HG03571 (cell line): ENCODE results near the gene NXF3.
"Not testable (repeated sequence)": the region's sequence is repeated elsewhere in the genome, so short reads cannot be mapped to it uniquely, and the experiment has no call there.

Experiments used
- ATAC-seq: cut with Tn5 transposase; IDR thresholded peaks from one replicate; pipeline ENCODE4 v1.9.1; 2021; ENCODE audit not compliant: unreplicated experiment

NXF3 gene, protein sequence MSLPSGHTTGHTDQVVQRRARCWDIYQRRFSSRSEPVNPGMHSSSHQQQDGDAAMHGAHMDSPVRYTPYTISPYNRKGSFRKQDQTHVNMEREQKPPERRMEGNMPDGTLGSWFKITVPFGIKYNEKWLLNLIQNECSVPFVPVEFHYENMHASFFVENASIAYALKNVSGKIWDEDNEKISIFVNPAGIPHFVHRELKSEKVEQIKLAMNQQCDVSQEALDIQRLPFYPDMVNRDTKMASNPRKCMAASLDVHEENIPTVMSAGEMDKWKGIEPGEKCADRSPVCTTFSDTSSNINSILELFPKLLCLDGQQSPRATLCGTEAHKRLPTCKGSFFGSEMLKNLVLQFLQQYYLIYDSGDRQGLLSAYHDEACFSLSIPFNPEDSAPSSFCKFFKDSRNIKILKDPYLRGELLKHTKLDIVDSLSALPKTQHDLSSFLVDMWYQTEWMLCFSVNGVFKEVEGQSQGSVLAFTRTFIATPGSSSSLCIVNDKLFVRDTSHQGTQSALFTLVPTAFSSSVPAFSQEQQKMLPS

DNA sequence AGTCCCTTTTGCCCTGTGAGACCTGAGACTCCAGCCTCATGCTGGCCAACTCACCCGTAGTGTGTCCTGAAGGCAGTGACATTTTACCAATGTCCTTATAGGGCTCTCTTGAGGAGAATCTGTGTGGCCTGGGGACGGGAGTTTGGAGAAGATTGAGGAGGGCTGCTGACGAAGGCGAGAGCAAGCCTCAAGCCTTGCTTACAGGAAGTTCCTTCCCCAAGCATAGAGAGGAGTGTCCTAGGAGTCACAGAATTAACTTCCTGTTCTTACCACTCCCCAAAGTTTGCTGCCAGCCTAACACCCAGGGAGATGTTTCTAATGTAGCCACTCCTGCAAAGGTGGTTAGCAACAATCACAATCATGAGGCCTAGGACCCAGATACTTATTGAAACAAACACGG lies at the start of gene NXF3:
Gene NXF3, minus strand, starts transcription at position 202 of the 400 bp plus-strand sequence. Its CDS starts 120 bp downstream, at position 82.
- ATAC-seq: no peak

DNA sequence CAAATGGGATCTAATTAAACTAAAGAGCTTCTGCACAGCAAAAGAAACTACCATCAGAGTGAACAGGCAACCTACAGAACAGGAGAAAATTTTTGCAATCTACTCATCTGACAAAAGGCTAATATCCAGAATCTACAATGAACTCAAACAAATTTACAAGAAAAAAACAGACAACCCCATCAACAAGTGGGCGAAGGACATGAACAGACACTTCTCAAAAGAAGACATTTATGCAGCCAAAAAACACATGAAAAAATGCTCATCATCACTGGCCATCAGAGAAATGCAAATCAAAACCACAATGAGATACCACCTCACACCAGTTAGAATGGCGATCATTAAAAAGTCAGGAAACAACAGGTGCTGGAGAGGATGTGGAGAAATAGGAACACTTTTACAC lies 43.6 kb upstream of the NXF3 start:
- ATAC-seq: not testable (repeated sequence)

DNA sequence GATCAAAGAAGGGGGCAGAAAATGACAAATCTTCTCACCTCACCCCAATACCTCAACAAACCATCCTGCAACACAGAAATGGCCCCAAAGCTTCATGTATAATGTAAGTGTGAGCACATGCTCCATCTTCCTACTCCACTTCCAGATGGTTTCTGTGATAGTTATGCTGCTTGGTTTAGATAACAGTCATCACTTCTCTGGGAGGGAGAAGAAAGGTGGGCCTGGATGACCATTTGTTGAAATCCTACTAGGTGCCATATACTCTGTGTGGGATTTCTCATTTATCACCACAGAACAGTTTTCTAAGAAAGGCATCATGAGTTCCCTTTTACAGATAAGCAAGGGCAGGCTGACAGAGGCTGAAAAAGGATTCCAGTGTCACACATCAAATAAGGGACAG lies 31.3 kb upstream of the NXF3 start:
- no peak for ATAC-seq

DNA sequence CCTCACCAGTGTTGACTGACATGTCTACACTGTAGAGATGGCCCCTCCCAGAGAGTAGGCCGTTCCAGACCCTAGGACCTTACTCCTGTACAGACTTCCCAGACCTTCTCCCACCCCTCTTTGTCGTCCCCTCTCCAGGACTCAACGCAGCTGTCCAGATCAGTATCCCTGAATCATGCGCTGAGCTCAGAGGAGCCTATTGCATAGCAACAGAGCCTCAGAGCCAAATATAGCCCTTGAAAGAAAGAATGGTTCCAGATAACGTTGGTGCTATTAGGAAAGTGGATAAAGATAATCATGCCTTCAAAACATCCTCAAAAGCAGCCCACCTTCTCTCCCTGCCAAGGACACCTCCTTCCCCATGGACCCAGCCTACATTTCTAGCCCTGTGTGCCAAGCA lies 27.8 kb upstream of the NXF3 start:
- no peak for ATAC-seq

DNA sequence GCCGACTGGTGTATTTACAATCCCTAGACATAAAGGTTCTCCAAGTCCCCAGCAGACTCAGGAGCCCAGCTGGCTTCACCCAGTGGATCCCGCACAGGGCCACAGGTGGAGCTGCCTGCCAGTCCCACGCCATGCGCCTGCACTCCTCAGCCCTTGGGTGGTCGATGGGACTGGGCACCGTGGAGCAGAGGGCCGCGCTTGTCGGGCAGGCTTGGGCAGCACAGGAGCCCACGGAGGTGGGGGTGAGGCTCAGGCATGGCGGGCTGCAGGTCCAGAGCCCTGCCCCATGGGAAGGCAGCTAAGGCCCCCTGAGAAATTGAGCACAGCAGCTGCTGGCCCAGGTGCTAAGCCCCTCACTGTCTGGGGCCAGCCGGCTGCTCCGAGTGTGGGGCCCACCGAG lies 24.0 kb upstream of the NXF3 start:
- not testable (repeated sequence) for ATAC-seq

DNA sequence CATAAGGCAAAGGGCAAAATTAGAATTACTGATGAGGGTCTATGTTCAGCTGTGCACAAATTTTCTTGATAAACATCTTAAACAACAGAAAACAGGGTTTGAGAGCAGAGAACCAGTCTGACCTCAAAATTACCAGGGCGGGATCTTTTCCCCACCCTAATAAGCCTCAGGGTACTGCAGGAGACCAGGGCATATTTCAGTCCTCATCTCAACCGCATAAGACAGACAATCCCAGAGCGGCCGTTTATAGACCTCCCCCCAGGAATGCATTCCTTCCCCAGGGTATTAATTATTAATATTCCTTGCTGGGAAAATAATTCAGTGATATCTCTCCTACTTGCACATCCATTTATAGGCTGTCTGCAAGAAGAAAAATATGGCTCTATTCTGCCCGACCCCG lies 16.6 kb upstream of the NXF3 start:
- not testable (repeated sequence) for ATAC-seq

DNA sequence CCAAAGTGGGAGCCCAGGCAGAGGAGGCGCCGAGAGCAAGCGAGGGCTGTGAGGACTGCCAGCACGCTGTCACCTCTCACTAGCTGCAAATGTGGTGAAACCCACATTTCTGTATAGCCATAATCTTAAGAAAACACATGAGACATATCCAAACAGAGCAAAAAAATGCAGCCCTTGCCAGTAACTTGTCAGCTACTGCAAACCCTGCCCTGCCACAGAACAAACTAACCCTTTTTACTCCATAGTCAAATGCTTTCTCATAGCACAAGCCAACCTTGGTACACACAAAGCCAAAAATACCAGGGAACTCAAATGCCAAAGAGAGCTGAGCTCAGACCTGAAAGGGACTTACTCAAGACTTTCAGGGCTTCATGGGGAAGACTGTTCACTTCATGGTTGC lies 14.9 kb upstream of the NXF3 start:
- no peak for ATAC-seq

DNA sequence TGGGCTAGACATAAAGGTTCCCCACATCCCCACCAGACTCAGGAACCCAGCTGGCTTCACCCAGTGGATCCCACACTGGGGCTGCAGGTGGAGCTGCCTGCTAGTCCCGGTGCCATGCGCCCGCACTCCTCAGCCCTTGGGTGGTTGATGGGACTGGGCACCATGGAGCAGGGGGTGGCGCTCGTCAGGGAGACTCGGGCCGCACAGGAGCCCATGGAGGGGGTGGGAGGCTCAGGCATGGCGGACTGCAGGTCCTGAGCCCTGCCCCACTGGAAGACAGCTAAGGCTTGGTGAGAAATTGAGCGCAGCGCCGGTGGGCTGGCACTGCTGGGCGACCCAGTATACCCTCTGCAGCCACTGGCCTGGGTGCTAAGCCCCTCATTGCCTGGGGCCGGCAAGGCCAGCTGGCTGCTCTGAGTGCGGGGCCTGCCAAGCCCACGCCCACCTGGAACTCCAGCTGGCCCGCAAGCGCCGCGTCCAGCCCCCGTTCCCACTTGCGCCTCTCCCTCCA lies 14.3 kb upstream of the NXF3 start:
- ATAC-seq: not testable (repeated sequence)

DNA sequence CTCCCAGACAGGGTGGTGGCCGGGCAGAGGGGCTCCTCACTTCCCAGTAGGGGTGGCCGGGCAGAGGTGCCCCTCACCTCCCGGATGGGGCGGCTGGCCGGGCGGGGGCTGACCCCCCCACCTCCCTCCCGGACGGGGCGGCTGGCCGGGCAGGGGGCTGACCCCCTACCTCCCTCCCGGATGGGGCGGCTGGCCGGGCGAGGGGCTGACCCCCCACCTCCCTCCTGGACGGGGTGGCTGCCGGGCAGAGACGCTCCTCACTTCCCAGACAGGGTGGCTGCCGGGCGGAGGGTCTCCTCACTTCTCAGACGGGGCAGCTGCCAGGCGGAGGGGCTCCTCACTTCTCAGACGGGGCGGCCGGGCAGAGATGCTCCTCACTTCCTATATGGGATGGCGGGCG lies 11.4 kb upstream of the NXF3 start:
- ATAC-seq: not testable (repeated sequence)

DNA sequence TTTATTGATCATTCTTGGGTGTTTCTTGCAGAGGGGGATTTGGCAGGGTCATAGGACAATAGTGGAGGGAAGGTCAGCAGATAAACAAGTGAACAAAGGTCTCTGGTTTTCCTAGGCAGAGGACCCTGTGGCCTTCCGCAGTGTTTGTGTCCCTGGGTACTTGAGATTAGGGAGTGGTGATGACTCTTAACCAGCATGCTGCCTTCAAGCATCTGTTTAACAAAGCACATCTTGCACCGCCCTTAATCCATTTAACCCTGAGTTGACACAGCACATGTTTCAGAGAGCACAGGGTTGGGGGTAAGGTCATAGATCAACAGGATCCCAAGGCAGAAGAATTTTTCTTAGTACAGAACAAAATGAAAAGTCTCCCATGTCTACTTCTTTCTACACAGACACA lies 10.9 kb upstream of the NXF3 start:
- not testable (repeated sequence) for ATAC-seq

DNA sequence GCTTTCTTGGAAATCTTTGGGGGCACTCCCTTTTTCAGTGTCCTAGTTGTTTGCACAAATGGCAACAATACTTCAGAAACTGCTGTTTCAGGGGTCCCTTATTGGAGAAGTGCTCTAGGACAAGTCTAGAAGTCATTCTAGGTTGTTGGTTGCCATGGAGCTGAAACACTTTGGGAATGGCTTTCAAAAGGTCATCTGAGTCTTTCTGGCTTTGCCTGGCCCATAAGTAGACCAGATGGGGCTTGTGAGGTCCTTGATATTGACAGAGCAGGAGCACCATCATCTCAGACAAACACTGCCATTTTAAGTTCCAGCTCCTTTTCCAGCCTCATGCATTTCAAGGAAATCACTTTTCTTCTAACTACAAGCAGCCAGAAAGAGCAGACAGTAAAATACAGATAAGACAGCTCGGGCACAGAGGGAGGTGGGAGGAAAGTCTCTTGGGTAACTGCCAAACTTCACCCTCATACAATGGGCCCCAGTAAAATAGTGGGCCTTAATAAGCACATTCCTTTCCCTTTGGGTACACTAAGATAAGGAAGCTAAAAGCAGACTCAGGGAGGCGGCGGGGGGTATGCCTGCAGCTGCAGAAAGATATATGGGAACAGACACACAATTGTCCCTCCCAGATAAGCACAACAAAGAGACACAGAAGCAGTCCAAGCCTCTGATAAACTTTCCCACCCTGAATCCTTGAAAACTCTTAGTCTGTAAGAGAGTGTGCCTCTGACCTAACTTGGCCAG lies 8.5 kb upstream of the NXF3 start:
- no peak for ATAC-seq

DNA sequence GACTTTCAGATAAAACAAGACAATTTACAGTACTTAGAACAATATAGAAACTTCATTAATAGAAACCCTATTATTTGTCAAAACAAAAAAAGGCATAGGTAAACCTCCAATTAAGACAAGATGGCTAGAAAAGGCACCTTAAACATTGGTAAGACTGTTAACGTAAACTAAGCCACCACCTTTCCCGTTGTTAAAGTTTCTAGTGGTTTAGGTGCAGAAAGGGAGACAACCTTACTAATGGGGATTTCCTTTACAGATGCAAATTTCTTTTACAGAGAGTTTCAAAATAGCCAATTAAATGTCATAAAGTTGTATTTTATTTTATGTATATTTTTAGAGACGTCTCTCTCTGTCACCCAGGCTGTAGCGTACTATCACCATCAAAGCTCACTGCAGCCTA lies 7.5 kb upstream of the NXF3 start:
- ATAC-seq: no peak

DNA sequence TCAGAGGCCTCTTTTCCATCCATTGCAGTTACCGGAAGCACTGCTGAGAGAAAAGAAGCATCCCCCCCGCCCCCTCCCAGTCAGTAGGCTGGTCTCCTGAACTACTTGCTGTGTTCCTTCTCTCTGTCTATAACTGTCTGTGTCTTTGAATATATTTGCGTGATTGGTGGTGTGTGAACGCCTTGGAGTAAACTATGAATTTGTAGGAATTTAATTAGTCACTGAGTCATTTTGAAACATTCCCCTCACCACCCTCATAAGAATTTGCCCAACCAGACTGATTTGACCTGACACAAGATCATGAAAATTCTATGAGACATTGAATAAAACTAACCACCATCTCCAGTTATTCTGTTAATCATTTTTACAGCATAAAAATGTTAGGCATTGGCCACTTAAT lies 6.7 kb upstream of the NXF3 start:
- no peak for ATAC-seq

DNA sequence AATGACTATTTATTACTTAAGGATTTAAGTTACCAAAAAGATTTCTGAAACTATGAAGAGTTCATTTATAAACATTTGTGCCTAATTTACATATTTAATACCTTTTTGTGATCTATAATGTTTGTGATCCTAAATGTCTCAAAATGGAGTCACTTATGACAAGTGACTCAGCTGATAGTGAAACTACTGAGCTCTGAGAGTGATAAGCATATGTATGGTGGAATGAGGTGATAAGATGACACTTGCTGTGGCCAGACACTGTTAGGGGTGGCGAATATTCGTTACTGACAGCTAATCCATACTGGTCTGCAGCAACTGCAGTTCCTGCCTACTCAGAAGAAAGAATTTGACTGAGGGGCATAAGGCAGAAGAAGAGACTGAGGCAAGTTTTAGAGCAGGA lies 5.5 kb upstream of the NXF3 start:
- ATAC-seq: no peak

DNA sequence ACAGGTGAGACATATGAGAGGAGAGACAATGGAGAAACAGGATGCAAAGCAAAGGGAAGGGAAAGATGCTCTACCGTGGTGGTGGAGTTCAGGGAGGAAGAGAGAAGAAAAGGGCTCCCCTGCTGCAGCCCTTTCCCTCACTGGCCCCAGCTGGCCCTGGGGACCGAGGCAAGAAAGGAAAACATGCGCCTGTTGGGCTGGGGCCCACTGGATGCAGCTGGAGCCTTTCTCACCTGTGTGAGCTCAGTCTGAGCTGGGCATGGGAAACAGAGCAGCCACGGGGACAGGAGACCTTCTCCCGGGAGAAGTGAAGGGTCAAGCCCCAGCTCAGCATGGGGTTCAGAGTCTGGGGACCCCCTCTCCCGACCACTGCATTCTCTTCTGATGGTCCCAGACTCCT lies 11.9 kb downstream of the NXF3 start:
- ATAC-seq: no peak

DNA sequence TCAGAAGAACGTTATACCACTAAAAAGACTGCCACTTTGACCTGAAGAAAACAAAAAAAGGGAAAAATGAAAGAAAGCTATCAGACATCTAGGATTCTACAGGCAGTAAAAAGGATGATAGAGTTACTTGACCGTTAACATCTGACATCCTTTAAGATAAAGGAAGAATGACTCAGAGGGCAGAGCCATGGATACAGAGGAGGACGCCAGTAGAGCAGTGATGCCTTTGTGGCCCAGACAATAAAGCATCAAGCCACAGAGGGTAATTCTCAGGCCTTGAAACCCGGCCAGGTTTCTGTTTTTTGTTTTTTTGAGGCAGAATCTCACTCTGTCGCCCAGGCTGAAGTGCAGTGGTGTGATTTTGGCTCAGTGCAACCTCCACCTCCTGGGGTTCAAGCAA lies 19.5 kb downstream of the NXF3 start:
- no peak for ATAC-seq

DNA sequence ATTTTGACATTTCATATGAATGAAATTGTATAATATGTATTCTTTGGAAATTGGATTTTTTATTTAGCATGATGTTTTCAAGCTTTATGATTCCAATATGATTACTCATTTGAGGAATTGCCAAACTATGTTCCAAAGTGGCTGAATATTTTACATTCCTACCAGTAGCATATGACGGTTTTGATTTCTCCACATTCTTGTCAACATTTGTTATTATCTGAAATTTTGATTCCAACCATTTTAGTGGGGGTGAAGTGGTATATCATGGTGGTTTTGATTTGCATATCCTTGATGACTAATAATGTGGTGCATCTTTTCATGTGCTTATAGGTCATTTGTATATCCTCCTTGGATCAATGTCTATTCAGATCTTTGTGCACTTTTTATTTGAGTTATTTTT lies 26.3 kb downstream of the NXF3 start:
- no peak for ATAC-seq

DNA sequence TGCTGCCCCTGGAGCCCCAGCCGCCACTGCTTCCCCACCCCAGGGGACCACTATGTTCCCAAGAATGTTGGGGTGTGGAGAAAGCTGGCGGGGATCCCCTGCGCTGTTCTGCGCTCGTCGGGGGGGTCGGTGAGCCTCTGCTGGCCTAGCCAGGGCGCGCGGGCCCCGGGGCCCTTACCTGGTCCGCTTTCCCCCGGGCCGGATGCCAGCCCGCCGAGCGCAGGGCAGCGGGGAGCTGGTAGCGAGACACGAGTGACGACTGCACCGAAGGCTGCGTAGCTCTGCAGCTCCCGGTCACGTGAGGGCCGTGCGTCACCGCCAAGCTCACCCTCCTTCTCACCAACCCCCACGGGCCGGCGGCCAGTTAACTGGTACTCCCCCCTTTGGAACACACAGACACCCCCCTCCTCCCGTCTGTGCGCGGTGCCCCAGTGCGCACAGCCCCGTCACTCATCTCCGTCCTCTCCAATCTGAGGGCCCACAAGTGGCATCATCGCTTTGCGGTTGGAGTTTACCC lies 29.0 kb downstream of the NXF3 start, which contains the start of gene BEX1:
Gene BEX1, minus strand, starts transcription at position 254 of the 517 bp plus-strand sequence. CDS start 897 bp downstream, outside the sequence.
- ATAC-seq: no peak

DNA sequence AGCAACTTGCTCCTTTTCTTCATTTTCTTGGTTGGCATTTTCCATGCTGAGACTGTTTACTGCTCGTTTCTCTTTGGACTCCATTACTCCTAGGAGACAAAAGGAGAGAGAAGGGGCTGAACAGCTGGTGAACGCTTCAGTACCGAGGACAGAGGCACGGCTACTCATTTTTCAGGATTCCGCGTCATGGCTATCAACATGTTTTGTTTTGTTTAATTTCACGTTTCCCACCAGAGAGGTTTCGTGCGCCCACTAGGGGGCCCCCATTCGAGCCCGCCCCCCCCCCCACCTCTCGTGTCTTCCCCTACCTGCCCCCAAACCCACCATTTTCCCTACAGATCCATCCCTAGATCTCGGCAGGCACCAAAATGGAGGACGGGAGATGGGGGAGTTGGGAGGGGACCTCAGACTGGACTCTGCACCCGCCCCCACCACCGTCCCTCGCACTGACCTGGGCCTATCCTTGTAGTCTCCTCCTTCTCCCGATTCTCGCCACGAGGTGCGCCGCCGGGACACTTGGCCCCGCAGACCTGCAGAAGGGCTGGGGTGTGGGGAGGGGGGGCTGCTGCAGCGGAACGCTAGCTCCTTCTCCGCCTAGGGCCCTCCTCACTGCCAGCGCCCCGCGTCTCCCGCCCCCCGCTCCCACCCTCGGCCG lies 29.6 kb downstream of the NXF3 start:
- ATAC-seq: no peak

DNA sequence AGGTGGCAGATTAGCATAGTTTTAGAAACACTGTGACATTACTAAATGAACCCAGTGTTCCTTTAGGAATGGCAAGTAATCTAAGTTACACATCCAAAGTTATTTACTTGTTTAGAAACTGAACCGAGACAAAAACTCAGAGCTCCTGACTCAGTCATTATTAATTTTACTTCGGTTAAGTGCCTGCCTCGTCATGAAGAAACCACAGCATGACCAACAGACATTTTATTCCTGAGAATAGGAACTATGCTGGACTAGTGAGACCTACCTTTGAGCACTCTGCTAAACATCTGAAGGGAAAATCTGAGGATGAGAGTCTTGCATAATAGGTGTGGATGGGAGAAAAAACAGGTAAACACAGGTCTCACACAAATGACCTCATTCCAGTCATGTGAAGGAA lies 31.5 kb downstream of the NXF3 start:
- no peak for ATAC-seq

DNA sequence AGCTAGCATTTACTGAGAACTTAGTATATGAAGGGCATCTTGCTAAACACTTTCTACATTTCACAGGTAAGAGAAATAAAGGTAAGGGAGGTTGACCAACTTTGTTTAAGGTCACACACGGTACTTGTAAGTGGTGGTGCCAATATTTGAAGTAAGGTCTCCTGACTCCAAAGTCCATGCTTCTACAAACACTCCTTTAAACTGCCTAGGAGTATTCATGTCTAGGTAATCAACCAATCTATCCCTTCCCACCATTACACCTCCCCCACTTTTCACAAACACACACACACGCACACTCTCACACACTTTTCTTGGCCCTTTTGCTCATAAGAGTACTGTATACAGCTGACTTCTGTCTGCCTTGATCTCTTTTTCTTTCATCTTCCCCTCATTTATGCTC lies 36.0 kb downstream of the NXF3 start:
- ATAC-seq: no peak
